ENCODE measurements around the gene RAPGEF6.

- TF ChIP-seq CTCF (IDR thresholded peaks at IDR 0.05 in 4 of 5, conservative IDR thresholded peaks at IDR 0.05 in 1 of 5) = no peak
- TF ChIP-seq POLR2A (IDR thresholded peaks at IDR 0.05) = no peak
Observed at GRCh38 chr5:131607418-131607817, 27.6 kb downstream of the RAPGEF6 start.
